Measurements from ENCODE around the gene PTPRF.

PTPRF gene

DNA sequence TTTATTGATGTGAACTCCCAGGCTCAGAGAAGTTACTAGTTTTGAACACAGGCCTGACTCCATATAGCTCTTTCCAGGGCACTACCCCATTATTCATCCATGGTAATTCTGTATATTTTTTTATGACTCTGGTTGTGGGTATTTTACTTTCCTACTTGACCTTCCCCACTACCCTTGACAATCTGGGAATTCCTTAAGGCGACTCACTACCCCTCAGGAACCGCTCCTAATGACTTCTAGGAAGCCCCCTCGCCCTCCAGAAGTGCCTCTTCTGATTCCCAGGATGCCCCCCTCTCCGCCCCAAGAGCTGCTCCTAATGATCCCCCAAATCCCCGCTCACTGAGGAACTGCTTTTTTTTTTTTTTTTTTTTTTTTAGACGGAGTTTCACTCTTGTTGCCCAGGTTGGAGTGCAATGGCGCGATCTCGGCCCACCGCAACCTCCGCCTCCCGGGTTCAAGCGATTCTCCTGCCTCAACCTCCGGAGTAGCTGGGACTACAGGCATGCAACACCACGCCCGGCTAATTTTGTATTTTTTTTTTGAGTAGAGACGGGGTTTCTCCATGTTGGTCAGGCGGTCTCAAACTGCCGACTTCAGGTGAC, 118.3 kb downstream of the PTPRF start:
- H3K4me3 ChIP-seq (ENCODE audit: low read depth, low read length) = peak overlapping the region; percentile 98
- TF ChIP-seq CTCF (IDR thresholded peaks at IDR 0.05; ENCODE audit: low read depth, low read length) = no peak

DNA sequence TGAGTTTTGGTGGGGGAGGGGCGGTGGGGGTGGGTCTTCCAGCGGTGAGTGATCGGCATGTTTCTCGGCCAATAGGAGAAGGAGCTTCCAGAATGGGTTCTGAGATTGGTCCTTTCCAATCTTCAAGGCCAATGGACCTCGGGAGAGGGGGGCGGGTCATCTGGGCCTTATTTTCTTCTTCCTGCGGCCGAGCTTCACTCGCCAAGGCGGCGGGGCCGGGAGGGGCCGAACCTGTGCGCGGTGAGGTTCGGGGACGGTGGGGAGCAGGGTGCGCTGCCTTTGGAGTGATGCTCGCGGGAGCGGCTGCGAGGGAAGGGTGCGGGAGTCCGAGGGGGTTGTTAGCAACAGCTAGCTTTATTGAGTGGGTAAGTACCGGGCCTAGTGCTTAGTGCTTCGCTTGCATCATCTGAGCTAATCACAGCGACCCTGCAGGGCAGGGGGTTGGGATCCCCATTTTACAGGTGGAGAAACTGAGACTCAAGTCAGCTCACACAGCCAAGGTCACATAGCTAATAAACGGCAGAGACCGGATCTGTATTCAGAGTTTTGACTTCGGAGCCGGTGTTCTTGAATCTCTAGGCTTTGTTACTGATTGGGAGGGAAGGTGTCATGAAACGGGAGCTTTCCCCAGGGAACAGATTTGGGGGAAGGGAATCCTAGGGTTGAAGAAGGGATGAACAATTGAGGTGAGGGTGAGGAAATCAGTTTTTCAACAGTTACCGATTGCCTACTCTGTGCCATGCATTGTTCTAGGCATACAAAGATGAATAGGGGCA, 119.8 kb downstream of the PTPRF start:
- no peak for TF ChIP-seq CTCF (IDR thresholded peaks at IDR 0.05; ENCODE audit: low read depth, low read length)
- peak overlapping the region; percentile 98 for H3K4me3 ChIP-seq (ENCODE audit: low read depth, low read length)

- peak overlapping the region; percentile 98 for H3K4me3 ChIP-seq (ENCODE audit: low read depth, low read length)
- no peak for TF ChIP-seq CTCF (IDR thresholded peaks at IDR 0.05; ENCODE audit: low read depth, low read length)
Observed at GRCh38 chr1:43651188-43651587, 120.5 kb downstream of the PTPRF start.

- peak overlapping the region; percentile 98 for H3K4me3 ChIP-seq (ENCODE audit: low read depth, low read length)
- TF ChIP-seq CTCF (IDR thresholded peaks at IDR 0.05; ENCODE audit: low read depth, low read length) = no peak
Observed at GRCh38 chr1:43651902-43652301, 121.2 kb downstream of the PTPRF start.

DNA sequence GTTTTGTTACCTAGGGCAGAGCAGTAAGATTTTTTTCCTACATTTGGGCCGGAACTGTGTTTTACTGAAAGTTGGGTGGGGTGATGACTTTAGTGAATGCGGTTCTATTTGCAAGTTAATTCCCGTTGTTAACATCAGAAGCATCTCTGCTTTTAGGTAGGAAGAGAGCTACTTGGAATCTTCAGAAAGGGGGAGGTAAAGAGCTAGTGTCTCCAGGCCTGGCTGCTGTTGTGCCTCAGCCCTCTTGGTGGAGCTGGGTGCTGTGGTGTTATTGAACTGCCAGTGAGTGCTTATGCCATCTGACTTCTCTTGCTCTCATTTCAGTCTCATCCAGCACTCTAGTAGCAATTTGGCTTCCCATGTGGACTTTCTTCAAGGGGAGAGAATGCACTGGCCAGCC, 122.7 kb downstream of the PTPRF start:
- no peak overlapping the region for H3K4me3 ChIP-seq (ENCODE audit: low read depth, low read length)
- no peak for TF ChIP-seq CTCF (IDR thresholded peaks at IDR 0.05; ENCODE audit: low read depth, low read length)

DNA sequence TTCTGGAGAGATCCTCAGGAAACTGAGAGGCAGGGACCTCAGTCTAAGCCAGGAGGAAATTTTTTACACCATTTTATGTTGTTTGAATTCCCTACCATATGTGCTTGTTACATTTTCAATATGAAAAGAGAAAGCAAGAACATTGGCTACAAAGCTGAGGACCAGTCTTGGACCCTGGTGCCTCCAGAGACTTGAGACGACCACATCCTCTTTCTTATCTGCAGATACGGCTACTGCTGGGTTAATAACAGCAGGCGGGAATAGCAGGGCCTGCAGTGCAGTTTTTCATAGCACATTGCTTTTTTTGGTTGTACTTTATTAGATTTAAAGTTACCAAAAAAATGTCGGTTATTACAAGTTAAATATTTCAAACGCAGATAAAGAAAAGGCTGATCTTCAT, 123.2 kb downstream of the PTPRF start:
- no peak overlapping the region for H3K4me3 ChIP-seq (ENCODE audit: low read depth, low read length)
- no peak for TF ChIP-seq CTCF (IDR thresholded peaks at IDR 0.05; ENCODE audit: low read depth, low read length)

GRCh38 chr1:43655953-43656352, 125.3 kb downstream of the PTPRF start:
- no peak overlapping the region for H3K4me3 ChIP-seq (ENCODE audit: low read depth, low read length)
- no peak for TF ChIP-seq CTCF (IDR thresholded peaks at IDR 0.05; ENCODE audit: low read depth, low read length)

All from WI38 (cell line).